DMS79 treated with DMSO at 0.1 percent for 48 hours (cell line): Measurements from ENCODE around the gene TNS3.
"Not testable (repeated sequence)": the region's sequence is repeated elsewhere in the genome, so short reads cannot be mapped to it uniquely, and the experiment has no call there.

Experiments
- DNase-seq: peaks from one replicate; lab custom pipeline; 2025; lab: John Stamatoyannopoulos, UW

TNS3 gene

GRCh38 chr7:47472444-47473157 is 109.3 kb downstream of the TNS3 start:
- DNase-seq = no peak

GRCh38 chr7:47471831-47472230 is 110.1 kb downstream of the TNS3 start:
- DNase-seq = no peak

- DNase-seq = no peak
Observed at GRCh38 chr7:47471358-47471703, 110.6 kb downstream of the TNS3 start.

- no peak for DNase-seq
Observed at GRCh38 chr7:47470567-47471357, 111.1 kb downstream of the TNS3 start.

- not testable (repeated sequence) for DNase-seq
Observed at GRCh38 chr7:47469846-47470245, 112.1 kb downstream of the TNS3 start.

- no peak for DNase-seq
Observed at GRCh38 chr7:47466832-47467231, 115.1 kb downstream of the TNS3 start.

- DNase-seq = no peak
Observed at GRCh38 chr7:47465191-47465590, 116.7 kb downstream of the TNS3 start.

- no peak for DNase-seq
Observed at GRCh38 chr7:47464266-47464665, 117.6 kb downstream of the TNS3 start.

- no peak for DNase-seq
Observed at GRCh38 chr7:47461746-47462145, 120.2 kb downstream of the TNS3 start.

GRCh38 chr7:47461161-47461560 is 120.8 kb downstream of the TNS3 start:
- DNase-seq = no peak

GRCh38 chr7:47460251-47460989 is 121.5 kb downstream of the TNS3 start:
- DNase-seq = no peak

- no peak for DNase-seq
Observed at GRCh38 chr7:47458486-47458885, 123.4 kb downstream of the TNS3 start.

- no peak for DNase-seq
Observed at GRCh38 chr7:47458057-47458456, 123.9 kb downstream of the TNS3 start.

- DNase-seq = no peak
Observed at GRCh38 chr7:47456210-47456955, 125.5 kb downstream of the TNS3 start.

- DNase-seq = no peak
Observed at GRCh38 chr7:47455872-47456185, 126.1 kb downstream of the TNS3 start.

GRCh38 chr7:47454974-47455871 is 126.7 kb downstream of the TNS3 start:
- DNase-seq = no peak

GRCh38 chr7:47454069-47454973 is 127.6 kb downstream of the TNS3 start:
- no peak for DNase-seq

- DNase-seq = no peak
Observed at GRCh38 chr7:47453093-47454061, 128.5 kb downstream of the TNS3 start.

- no peak for DNase-seq
Observed at GRCh38 chr7:47452715-47453092, 129.2 kb downstream of the TNS3 start.
